SK-N-SH treated with all-trans-retinoic acid at 6 μM for 48 hours (cell line): ENCODE data around the gene CRACR2B.

Source experiments
- ARNTL ChIP-seq: fragments of 450-650 bp; formaldehyde crosslinking; IDR thresholded peaks from 2 replicates; pipeline ENCODE4 v1.5.0; 2020; ENCODE audit warnings: low read depth, mild to moderate bottlenecking, moderate library complexity, borderline replicate concordance
- ISL1 ChIP-seq: fragments of 250-450 bp; sonication (Bioruptor Pico); IDR thresholded peaks from 2 replicates; pipeline ENCODE4 v2.1.2; 2022; ENCODE audit warnings: mild to moderate bottlenecking, moderate library complexity
- RARB ChIP-seq: fragments of 250-450 bp; sonication (Bioruptor Pico); IDR thresholded peaks from 2 replicates; pipeline ENCODE4 v1.8.0; 2021; ENCODE audit warnings: mild to moderate bottlenecking, moderate library complexity
- SNAI2 ChIP-seq: fragments of 250-450 bp; sonication (Bioruptor Pico); IDR thresholded peaks from 2 replicates; pipeline ENCODE4 v1.5.0; 2020; ENCODE audit warnings: mild to moderate bottlenecking, moderate library complexity
- TOX ChIP-seq: fragments of 250-450 bp; sonication (Bioruptor Pico); IDR thresholded peaks from 2 replicates; pipeline ENCODE4 v1.8.0; 2021; ENCODE audit warnings: mild to moderate bottlenecking, moderate library complexity, borderline replicate concordance
- ZC3H10 ChIP-seq: fragments of 250-450 bp; sonication (Bioruptor Pico); IDR thresholded peaks from 2 replicates; pipeline ENCODE4 v1.5.1; 2021; ENCODE audit warnings: mild to moderate bottlenecking, moderate library complexity
- ZFP3 ChIP-seq: fragments of 250-450 bp; sonication (Bioruptor Pico); IDR thresholded peaks from 2 replicates; pipeline ENCODE4 v1.5.0; 2020; ENCODE audit warnings: mild to moderate bottlenecking, moderate library complexity
- ZFP30 ChIP-seq: fragments of 450-650 bp; formaldehyde crosslinking; IDR thresholded peaks from 2 replicates; pipeline ENCODE4 v1.5.0; 2022; ENCODE audit warnings: mild to moderate bottlenecking, moderate library complexity
- ZNF565 ChIP-seq: fragments of 450-650 bp; formaldehyde crosslinking; conservative IDR thresholded peaks from 2 replicates; pipeline ENCODE4 v1.5.0; 2020; ENCODE audit warnings: low read depth, mild to moderate bottlenecking, moderate library complexity
- ZNF8 ChIP-seq: fragments of 450-650 bp; formaldehyde crosslinking; IDR thresholded peaks from 2 replicates; pipeline ENCODE4 v1.5.0; 2020; ENCODE audit warnings: mild to moderate bottlenecking, moderate library complexity
- TF ChIP-seq, protein P1 (sequence below): fragments of 250-450 bp; sonication (Bioruptor Pico); IDR thresholded peaks from 2 replicates; pipeline ENCODE4 v1.5.1; 2020; ENCODE audit warnings: low read depth, mild to moderate bottlenecking, moderate library complexity
- TF ChIP-seq, protein P2 (sequence below): fragments of 250-450 bp; sonication (Bioruptor Pico); IDR thresholded peaks from 2 replicates; pipeline ENCODE4 v1.8.0; 2020; ENCODE audit warnings: mild to moderate bottlenecking, moderate library complexity, borderline replicate concordance

DNA sequence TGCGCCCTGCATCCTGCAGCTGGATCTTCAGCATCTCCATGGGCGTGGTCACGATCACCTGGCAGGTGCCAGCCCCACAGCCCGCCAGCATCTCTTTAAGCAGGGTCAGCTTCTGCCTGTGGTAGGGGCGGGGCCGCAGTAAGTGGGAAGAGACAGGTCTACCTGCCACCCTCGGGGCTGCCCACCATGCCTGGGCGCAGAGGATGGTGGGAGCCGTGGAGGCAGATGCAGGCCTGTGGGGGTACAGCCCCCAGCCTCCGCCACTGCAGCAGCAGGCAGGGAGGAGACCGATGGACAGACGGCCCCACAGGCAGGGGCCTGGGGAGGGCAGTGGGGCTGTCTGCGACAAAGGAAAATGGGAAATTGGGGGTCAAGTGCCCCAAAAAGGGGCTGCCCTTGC is 34.8 kb upstream of the CRACR2B start:
- TF ChIP-seq ISL1 (no peak), SNAI2 (CRISPR knock-in tag) (no peak), ZFP30 (CRISPR knock-in tag) (no peak), ARNTL (CRISPR knock-in tag) (no peak), TOX (CRISPR knock-in tag) (no peak), RARB (CRISPR knock-in tag) (no peak), ZNF8 (no peak), ZNF565 (CRISPR knock-in tag) (no peak), ZFP3 (CRISPR knock-in tag) (no peak), ZC3H10 (CRISPR knock-in tag) (no peak)
- TF ChIP-seq, protein P1, sequence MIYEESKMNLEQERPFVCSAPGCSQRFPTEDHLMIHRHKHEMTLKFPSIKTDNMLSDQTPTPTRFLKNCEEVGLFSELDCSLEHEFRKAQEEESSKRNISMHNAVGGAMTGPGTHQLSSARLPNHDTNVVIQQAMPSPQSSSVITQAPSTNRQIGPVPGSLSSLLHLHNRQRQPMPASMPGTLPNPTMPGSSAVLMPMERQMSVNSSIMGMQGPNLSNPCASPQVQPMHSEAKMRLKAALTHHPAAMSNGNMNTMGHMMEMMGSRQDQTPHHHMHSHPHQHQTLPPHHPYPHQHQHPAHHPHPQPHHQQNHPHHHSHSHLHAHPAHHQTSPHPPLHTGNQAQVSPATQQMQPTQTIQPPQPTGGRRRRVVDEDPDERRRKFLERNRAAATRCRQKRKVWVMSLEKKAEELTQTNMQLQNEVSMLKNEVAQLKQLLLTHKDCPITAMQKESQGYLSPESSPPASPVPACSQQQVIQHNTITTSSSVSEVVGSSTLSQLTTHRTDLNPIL (CRISPR knock-in tag), result no peak
- TF ChIP-seq, protein P2, sequence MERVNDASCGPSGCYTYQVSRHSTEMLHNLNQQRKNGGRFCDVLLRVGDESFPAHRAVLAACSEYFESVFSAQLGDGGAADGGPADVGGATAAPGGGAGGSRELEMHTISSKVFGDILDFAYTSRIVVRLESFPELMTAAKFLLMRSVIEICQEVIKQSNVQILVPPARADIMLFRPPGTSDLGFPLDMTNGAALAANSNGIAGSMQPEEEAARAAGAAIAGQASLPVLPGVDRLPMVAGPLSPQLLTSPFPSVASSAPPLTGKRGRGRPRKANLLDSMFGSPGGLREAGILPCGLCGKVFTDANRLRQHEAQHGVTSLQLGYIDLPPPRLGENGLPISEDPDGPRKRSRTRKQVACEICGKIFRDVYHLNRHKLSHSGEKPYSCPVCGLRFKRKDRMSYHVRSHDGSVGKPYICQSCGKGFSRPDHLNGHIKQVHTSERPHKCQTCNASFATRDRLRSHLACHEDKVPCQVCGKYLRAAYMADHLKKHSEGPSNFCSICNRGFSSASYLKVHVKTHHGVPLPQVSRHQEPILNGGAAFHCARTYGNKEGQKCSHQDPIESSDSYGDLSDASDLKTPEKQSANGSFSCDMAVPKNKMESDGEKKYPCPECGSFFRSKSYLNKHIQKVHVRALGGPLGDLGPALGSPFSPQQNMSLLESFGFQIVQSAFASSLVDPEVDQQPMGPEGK (CRISPR knock-in tag), result no peak
